Hepatocyte (in vitro differentiated cells): ENCODE data around the gene PTPRT.

Experiments used
- EZH2 ChIP-seq: fragments of 200-600 bp; sonication (generic); IDR thresholded peaks from 2 replicates; pipeline ENCODE4 v1.6.1; 2016; ENCODE audit warnings: antibody characterized with exemption, mild to moderate bottlenecking, borderline replicate concordance
- EZH2phosphoT487 ChIP-seq: fragments of 200-600 bp; sonication (generic); IDR thresholded peaks from one replicate; pipeline ENCODE4 v1.6.1; 2018; ENCODE audit warnings: antibody characterized with exemption, mild to moderate bottlenecking, low read depth, moderate library complexity; ENCODE audit not compliant: unreplicated experiment, severe bottlenecking
- TF ChIP-seq, protein P1 (sequence below): fragments of 200-600 bp; sonication (generic); IDR thresholded peaks from 2 replicates; pipeline ENCODE4 v1.5.1; 2016; ENCODE audit warnings: antibody characterized with exemption, mild to moderate bottlenecking; ENCODE audit not compliant: poor library complexity

DNA sequence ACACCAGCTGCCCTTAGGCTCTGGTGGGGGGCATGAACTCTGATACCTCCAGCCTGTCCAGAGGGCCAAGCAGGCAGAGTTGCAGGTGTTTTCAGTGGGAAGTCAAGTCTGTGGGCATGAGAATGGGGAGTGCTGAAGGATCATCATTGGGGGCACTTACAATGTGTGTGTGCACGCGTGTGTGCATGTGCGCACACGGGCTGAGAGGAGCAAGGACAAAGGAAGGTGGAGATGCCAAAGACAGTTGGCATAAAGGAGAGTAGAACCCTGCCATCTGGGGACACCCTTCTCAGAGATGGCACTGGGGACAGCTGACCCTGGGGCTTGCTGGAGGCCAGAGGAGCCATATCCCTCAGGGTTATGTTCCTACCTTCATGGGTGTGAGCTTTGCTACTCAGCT lies 1163.1 kb downstream of the PTPRT start:
- no peak for TF ChIP-seq EZH2phosphoT487
- TF ChIP-seq, protein P1, sequence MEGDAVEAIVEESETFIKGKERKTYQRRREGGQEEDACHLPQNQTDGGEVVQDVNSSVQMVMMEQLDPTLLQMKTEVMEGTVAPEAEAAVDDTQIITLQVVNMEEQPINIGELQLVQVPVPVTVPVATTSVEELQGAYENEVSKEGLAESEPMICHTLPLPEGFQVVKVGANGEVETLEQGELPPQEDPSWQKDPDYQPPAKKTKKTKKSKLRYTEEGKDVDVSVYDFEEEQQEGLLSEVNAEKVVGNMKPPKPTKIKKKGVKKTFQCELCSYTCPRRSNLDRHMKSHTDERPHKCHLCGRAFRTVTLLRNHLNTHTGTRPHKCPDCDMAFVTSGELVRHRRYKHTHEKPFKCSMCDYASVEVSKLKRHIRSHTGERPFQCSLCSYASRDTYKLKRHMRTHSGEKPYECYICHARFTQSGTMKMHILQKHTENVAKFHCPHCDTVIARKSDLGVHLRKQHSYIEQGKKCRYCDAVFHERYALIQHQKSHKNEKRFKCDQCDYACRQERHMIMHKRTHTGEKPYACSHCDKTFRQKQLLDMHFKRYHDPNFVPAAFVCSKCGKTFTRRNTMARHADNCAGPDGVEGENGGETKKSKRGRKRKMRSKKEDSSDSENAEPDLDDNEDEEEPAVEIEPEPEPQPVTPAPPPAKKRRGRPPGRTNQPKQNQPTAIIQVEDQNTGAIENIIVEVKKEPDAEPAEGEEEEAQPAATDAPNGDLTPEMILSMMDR: no peak
- no peak for TF ChIP-seq EZH2
